Measurements from ENCODE around the gene MAP6. TPM values are rescaled to one million over a fixed set of nuclear protein-coding genes. Genes with fewer than 3 reads are reported as not detected.

MAP6 gene
- total and polyA plus RNA-seq, 9 of the 15 experiments (the other 6 are each of a cell fraction or from before 2014, with no cell fraction given) = not detected

- no peak for TF ChIP-seq ZNF583 (CRISPR knock-in tag; IDR thresholded peaks at IDR 0.05)
- TF ChIP-seq SPI1 (IDR thresholded peaks at IDR 0.05; ENCODE audit: borderline replicate concordance, low read depth, low read length) = 0 out of 2 replicates have a peak, but pooled peaks have one; percentile 5
- peak; percentile 68; the same call in 1 of the 2 replicates for TF ChIP-seq ZNF395 (CRISPR knock-in tag; IDR thresholded peaks at IDR 0.05)
- TF ChIP-seq TAL1 (IDR thresholded peaks at IDR 0.05) = no peak
- TF ChIP-seq HNRNPL (IDR thresholded peaks at IDR 0.05; ENCODE audit: low read depth, low read length) = no peak
- TF ChIP-seq MLX (CRISPR knock-in tag; conservative IDR thresholded peaks at IDR 0.05) = no peak
- TF ChIP-seq TRIM24 (IDR thresholded peaks at IDR 0.05) = no peak
- TF ChIP-seq ZKSCAN8 (CRISPR knock-in tag; IDR thresholded peaks at IDR 0.05) = no peak
- no peak for TF ChIP-seq MIER1 (IDR thresholded peaks at IDR 0.05; ENCODE audit: low read depth)
- peak; percentile 49 for TF ChIP-seq SUPT5H (IDR thresholded peaks at IDR 0.05)
- TF ChIP-seq ZNF12 (CRISPR knock-in tag; IDR thresholded peaks at IDR 0.05) = no peak
- no peak for TF ChIP-seq ZC3H11A (IDR thresholded peaks at IDR 0.05; ENCODE audit: low read depth, low read length)
- TF ChIP-seq CREB5 (CRISPR knock-in tag; IDR thresholded peaks at IDR 0.05) = no peak
Measured at GRCh38 chr11:75562836-75563484, 105.9 kb downstream of the MAP6 start (continued).

Data from K562 (cell line).